Measurements from ENCODE around the gene S100A1. TPM values are rescaled to one million over a fixed set of nuclear protein-coding genes. Genes with fewer than 3 reads are reported as not detected.

S100A1 gene
- total and polyA plus RNA-seq, 8 donors: 5.7 to 64.8 (median 45.5) TPM; not detected in 5

DNA sequence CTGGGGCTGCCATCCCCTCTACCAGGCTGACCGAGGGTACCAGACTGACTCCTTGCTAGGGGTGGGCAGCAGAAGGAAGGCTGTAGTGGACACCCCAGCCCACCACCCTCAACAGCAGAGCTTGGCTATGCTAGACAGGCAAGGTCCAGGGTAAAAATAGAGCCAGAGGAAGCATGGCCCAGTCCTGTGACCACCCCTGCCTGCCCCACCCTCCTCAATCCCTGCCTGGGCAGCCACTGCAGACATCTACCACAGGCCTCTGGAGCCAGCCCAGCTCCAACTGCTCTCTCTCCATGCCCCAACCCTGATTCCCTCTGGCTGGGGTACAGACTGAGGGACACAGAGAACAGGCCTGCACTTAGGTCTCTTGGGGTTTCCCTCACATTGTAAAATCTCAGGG lies 1.7 kb downstream of the S100A1 start:
- peak overlapping the region in 1 of 5 donors; percentile 90 for H3K27ac ChIP-seq
- DNase-seq: peak in 1 of 2 donors; percentile 12
- intact Hi-C loops (cut with DNase I; ENCODE audit: low total_unique reads): no loop called here
- H3K4me1 ChIP-seq: peaks cover 31 to 61% (median 41%) of the 10 kb centered on the region in 4 donors
- no peaks in the 10 kb centered on the region for H3K27me3 ChIP-seq
- no peak overlapping the region for H3K4me3 ChIP-seq
- peaks cover 0 to 3% (median 0%) of the 10 kb centered on the region in 4 donors for H3K36me3 ChIP-seq
- TF ChIP-seq POLR2A (IDR thresholded peaks at IDR 0.05) (no peak), POLR2AphosphoS5 (IDR thresholded peaks at IDR 0.05) (no peak), EP300 (IDR thresholded peaks at IDR 0.05) (no peak)
- TF ChIP-seq, protein P1, sequence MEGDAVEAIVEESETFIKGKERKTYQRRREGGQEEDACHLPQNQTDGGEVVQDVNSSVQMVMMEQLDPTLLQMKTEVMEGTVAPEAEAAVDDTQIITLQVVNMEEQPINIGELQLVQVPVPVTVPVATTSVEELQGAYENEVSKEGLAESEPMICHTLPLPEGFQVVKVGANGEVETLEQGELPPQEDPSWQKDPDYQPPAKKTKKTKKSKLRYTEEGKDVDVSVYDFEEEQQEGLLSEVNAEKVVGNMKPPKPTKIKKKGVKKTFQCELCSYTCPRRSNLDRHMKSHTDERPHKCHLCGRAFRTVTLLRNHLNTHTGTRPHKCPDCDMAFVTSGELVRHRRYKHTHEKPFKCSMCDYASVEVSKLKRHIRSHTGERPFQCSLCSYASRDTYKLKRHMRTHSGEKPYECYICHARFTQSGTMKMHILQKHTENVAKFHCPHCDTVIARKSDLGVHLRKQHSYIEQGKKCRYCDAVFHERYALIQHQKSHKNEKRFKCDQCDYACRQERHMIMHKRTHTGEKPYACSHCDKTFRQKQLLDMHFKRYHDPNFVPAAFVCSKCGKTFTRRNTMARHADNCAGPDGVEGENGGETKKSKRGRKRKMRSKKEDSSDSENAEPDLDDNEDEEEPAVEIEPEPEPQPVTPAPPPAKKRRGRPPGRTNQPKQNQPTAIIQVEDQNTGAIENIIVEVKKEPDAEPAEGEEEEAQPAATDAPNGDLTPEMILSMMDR (IDR thresholded peaks at IDR 0.05): no peak
- WGBS, 5 donors: 67 to 100% (median 94%) methylated on average over 1 of the region's 1 CpG
- no peaks in the 10 kb centered on the region for H3K9me3 ChIP-seq

DNA sequence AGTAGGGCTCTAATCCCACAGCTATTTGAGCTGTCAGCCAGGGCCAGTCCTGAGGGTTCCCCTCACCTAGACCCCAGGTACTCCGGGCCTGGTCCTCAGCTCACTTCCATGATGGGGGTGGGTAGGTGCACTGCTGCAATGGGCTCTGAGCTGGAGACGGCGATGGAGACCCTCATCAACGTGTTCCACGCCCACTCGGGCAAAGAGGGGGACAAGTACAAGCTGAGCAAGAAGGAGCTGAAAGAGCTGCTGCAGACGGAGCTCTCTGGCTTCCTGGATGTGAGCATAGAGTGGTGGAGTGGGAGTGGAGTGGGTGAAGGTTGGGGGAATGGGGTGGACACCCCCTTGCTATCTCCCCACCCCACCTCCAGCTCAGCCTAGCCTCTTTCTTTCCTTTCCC lies 2.1 kb downstream of the S100A1 start:
- peaks cover 35 to 61% (median 43%) of the 10 kb centered on the region in 4 donors for H3K4me1 ChIP-seq
- WGBS, 5 donors: 84 to 93% (median 90%) methylated on average over 7 of the region's 7 CpGs
- intact Hi-C loops (cut with DNase I; ENCODE audit: low total_unique reads): no loop called here
- H3K9me3 ChIP-seq: no peaks in the 10 kb centered on the region
- DNase-seq: peak in 1 of 2 donors; percentile 12
- H3K27me3 ChIP-seq: no peaks in the 10 kb centered on the region
- H3K36me3 ChIP-seq: peaks cover 0 to 1% (median 0%) of the 10 kb centered on the region in 4 donors
- H3K4me3 ChIP-seq: no peak overlapping the region
- H3K27ac ChIP-seq: peak overlapping the region in 2 of 5 donors; percentile 46 to 90
- TF ChIP-seq POLR2AphosphoS5 (IDR thresholded peaks at IDR 0.05) (no peak), EP300 (IDR thresholded peaks at IDR 0.05) (no peak), POLR2A (IDR thresholded peaks at IDR 0.05) (no peak)
- TF ChIP-seq, protein P1 (IDR thresholded peaks at IDR 0.05): no peak

DNA sequence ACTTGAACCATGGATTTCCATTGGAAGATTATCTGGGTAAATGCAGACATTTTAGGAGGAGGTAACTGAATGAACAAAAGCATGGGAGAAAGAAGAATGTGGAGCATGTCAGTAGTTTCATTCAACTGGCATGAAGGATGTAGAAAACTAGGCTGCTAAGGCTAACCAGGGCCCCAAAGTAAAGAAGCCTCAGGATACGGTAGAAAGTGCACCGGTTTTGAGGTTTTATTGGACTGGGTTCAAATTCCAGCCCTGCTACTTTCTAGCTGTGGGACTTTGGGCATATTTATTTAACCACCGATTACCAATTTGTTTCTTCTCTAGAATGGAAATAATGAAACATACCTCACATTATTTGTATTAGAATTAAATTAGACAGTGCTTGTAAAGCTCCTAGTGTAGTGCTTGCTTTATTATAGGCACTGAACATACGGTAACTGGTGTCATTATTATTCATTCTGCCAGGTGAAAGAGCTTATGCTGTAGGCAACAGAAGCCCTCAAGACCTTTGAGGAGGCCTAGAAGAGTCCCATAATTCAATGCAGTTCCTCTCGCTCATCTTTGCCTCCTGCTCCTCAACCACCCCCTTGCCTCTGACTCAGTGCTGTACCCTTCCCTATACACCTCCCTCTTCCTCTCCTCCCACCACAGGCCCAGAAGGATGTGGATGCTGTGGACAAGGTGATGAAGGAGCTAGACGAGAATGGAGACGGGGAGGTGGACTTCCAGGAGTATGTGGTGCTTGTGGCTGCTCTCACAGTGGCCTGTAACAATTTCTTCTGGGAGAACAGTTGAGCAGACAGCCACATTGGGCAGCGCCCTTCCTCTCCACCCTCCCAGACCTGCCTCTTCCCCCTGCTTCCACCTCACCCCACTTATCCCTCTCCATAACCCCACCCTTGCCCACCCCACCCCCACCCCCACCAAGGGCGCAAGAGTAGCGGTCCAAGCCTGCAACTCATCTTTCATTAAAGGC lies 3.1 kb downstream of the S100A1 start:
- Histone ChIP-seq H3K27ac (peak overlapping the region in 2 of 5 donors; percentile 46 to 90), H3K27me3 (no peaks in the 10 kb centered on the region), H3K9me3 (no peaks in the 10 kb centered on the region), H3K4me1 (peaks cover 36 to 61% (median 44%) of the 10 kb centered on the region in 4 donors), H3K4me3 (no peak overlapping the region), H3K36me3 (peaks cover 3 to 9% (median 7%) of the 10 kb centered on the region in 4 donors)
- peak in 1 of 2 donors; percentile 20 for DNase-seq
- TF ChIP-seq POLR2A (IDR thresholded peaks at IDR 0.05): no peak
- TF ChIP-seq POLR2AphosphoS5 (IDR thresholded peaks at IDR 0.05): no peak
- TF ChIP-seq EP300 (IDR thresholded peaks at IDR 0.05): no peak
- TF ChIP-seq, protein P1 (IDR thresholded peaks at IDR 0.05): no peak
- 66 to 72% (median 70%) methylated on average over 10 of the region's 10 CpGs for WGBS, 5 donors
- intact Hi-C loops (cut with DNase I; ENCODE audit: low total_unique reads): no loop called here

DNA sequence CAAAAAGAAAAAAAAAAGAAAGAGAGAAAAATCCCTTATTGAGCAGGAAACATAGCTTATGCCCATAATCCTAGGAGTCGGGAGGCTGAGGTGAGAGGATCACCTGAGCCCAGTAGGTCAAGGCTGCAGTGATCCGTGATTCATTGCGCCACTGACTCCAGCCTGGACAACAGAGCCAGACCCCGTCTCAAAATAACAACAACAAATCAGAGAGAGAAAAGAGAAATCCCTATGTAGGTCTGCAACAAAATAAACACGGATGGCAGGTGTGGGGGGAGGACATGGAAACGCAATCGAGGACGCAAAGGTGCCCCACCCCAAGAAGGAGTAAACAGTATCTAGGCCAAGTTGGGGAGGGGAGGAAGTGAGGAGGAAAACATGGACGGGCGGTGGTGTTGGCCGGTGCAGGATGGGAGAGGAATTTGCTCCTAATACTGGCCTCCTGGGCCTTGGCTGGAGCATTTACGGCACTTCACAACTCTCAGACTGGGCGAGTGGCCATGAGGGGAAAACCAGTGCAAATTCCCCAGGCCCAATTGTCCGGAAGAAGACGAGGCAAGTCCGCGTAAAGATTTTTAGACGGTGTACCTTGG lies 5.0 kb downstream of the S100A1 start:
- intact Hi-C loops (cut with DNase I; ENCODE audit: low total_unique reads): no loop called here
- H3K36me3 ChIP-seq: peaks cover 18 to 28% (median 27%) of the 10 kb centered on the region in 4 donors
- peak overlapping the region; percentile 63 to 92 (median 76) for H3K4me3 ChIP-seq
- H3K9me3 ChIP-seq: no peaks in the 10 kb centered on the region
- peaks cover 37 to 63% (median 45%) of the 10 kb centered on the region in 4 donors for H3K4me1 ChIP-seq
- H3K27ac ChIP-seq: peak overlapping the region; percentile 67 to 100 (median 99)
- DNase-seq: peak; percentile 50 to 81
- TF ChIP-seq, protein P1 (IDR thresholded peaks at IDR 0.05): no peak
- TF ChIP-seq EP300 (IDR thresholded peaks at IDR 0.05) (no peak), POLR2A (IDR thresholded peaks at IDR 0.05) (no peak), POLR2AphosphoS5 (IDR thresholded peaks at IDR 0.05) (no peak)
- no peaks in the 10 kb centered on the region for H3K27me3 ChIP-seq
- WGBS, 5 donors: 31 to 46% (median 44%) methylated on average over 16 to 18 of the region's 18 CpGs
